Heart left ventricle (tissue), 13 donors: Measurements from ENCODE around the gene MAGEB5.

ENCODE experiments used
- POLR2A ChIP-seq, 2 donors: fragments of 450-650 bp; IDR thresholded peaks; one replicate each; pipeline ENCODE4 v1.6.1; 2017; ENCODE audit warnings: antibody characterized with exemption in 2 of 2, mild to moderate bottlenecking in 2 of 2, moderate library complexity in 2 of 2
- TF ChIP-seq, protein P1 (sequence below), 12 donors: fragments of 200-600 bp; sonication (generic) in 4 of 12; IDR thresholded peaks; one replicate each; pipeline versions ENCODE4 v1.5.0 to v1.8.0; 2018 to 2022; ENCODE audit warnings: antibody characterized with exemption in 12 of 12, mild to moderate bottlenecking in 5 of 12
- donor health status: ischemic (EF 13 %, LVEDD 7.1; RV severe dilation, severe dysfunction).
- donor health status: DM: no; HTN: yes; CAD: no.
- donor health status: DM: no; HTN: no; CAD: no.
- donor health status: ischemic (EF 25% LVEDD 6.9; RV normal size, moderate dysfunction).
- donor health status: ischemic (EF 25% LVEDD 5.7; RV mildly dilated, moderate dysfunction).
- donor health status: ischemic (EF 35%, LVEDD 5.7; RV mildly dilated, moderate dysfunction).
- donor health status: nonischemic (EF 11% LVEDD 7.7; RV severe dilation, severe dysfunction).
- donor health status: DM: yes; HTN: yes; CAD: no.
- donor health status: PGD.
- donor health status: ischemic (EF 29% LVEDD 5.4; RV normal size, mild dysfunction).
- donor health status: nonischemic (EF 23%, LVEDD 6.1; RV moderate dilation, normal function).

DNA sequence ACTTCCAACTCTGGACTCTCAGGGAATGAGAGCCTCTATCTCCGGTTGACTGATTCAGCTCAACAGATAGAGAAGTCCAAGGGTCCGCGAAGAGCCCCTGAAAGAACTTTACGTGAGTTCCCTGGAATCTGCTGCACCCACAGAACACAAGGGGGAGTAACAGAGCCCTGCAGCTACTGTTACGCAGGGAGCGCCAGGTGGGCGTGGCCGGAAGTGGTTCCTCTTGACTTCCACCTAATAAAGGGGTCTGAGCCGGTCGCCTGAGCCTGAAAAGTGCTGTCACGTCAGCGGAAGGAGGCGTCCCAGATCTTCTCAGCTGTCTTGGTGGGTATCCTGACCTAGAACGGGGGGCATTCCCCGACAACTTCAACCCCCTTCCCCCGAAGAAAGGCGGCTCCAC, 23.8 kb upstream of the MAGEB5 start, which contains the start of gene MAGEB6:
- TF ChIP-seq, protein P1, sequence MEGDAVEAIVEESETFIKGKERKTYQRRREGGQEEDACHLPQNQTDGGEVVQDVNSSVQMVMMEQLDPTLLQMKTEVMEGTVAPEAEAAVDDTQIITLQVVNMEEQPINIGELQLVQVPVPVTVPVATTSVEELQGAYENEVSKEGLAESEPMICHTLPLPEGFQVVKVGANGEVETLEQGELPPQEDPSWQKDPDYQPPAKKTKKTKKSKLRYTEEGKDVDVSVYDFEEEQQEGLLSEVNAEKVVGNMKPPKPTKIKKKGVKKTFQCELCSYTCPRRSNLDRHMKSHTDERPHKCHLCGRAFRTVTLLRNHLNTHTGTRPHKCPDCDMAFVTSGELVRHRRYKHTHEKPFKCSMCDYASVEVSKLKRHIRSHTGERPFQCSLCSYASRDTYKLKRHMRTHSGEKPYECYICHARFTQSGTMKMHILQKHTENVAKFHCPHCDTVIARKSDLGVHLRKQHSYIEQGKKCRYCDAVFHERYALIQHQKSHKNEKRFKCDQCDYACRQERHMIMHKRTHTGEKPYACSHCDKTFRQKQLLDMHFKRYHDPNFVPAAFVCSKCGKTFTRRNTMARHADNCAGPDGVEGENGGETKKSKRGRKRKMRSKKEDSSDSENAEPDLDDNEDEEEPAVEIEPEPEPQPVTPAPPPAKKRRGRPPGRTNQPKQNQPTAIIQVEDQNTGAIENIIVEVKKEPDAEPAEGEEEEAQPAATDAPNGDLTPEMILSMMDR (IDR thresholded peaks at IDR 0.05): no peak
- TF ChIP-seq POLR2A (IDR thresholded peaks at IDR 0.05): no peak
